Measurements from ENCODE around the gene ZNF665. TPM values are rescaled to one million over a fixed set of nuclear protein-coding genes. Genes with fewer than 3 reads are reported as not detected.
A peak's percentile ranks its signal among the peaks of the same experiment; 100 is the strongest.
"Not testable (repeated sequence)": the region's sequence is repeated elsewhere in the genome, so short reads cannot be mapped to it uniquely, and the experiment has no call there.

The ZNF665 gene
- total RNA-seq, 2 experiments from 2014 or later: 2.0 to 4.3 TPM

GRCh38 chr19:53132141-53132991, 60.8 kb downstream of the ZNF665 start, which contains the start of gene ZNF415:
TSS of gene ZNF415 (minus strand) at chr19:53132910. CDS start at chr19:53122676, 10,234 bp downstream.
- CTCF ChIA-PET: interaction anchor here (0.7 kb wide), 1 partner anchor 61 kb away, joined by 3 read pairs; no protein-coding TSS in a partner anchor
- no peak within 1 kb of the TSS for H3K27ac Mint-ChIP-seq
- H3K36me3 Mint-ChIP-seq (ENCODE audit: low read depth): peaks cover 19% of the 10 kb centered on the region

DNA sequence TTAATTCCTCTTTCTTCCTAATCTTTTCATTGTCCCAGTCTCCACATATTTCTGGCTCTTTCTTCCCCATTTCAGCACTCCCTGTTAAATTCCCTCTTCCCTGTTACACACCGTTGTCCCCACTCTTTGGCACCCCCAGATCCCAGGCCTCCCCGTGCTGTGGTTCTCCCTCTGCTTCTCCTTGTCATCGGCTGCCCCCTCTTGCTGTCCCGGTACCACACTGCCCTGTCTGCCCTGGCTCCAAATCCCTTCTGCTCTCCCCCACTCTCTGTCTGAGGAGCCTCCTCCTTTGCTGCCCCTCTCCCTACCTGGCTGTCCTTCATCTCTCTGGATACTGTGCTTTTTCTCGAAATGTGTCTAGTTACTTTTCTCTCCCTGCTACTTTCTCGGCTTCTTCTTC, 61.4 kb downstream of the ZNF665 start:
- Mint-ChIP-seq H3K27ac (no peak overlapping the region), H3K27me3 (peaks cover 4% of the 10 kb centered on the region), H3K4me1 (peaks cover 2% of the 10 kb centered on the region), H3K4me3 (no peak overlapping the region), H3K36me3 (ENCODE audit: low read depth) (peaks cover 16% of the 10 kb centered on the region), H3K9me3 (peaks cover 41% of the 10 kb centered on the region)
- ChIA-PET POLR2A (no interaction called here), CTCF (no interaction called here)
- no peak for DNase-seq

More at GRCh38 chr19:53132141-53132991, 60.8 kb downstream of the ZNF665 start, which contains the start of gene ZNF415:
- Mint-ChIP-seq H3K4me3 (no peak within 1 kb of the TSS), H3K27me3 (peaks cover 4% of the 10 kb centered on the region), H3K4me1 (peaks cover 2% of the 10 kb centered on the region), H3K9me3 (peaks cover 42% of the 10 kb centered on the region)
- POLR2A ChIA-PET: no interaction called here
- peak; percentile 18 for DNase-seq

DNA sequence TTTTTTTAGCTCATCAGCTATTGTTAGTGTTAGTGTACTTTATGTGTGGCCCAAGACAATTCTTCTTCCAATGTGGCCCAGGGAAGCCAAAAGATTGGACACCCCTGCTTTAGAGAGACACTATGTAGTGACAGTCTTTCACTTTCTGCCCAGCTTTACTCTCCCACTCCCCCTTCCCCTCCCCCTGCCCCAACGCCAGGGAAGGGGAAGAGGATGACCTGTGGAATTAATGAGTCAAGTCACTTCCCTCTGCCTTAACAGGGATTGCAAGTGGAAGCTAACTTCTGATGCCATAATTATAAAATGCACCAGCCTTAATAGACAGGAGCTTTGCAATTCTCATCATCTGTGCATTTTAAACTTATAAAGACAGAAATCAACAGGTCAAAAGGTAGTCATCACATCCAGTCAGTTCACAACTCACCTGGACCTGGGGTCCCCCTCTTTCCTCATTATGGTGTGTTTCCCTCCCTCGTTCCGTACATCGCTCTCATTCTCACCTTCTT, 62.0 kb downstream of the ZNF665 start:
- H3K4me3 Mint-ChIP-seq: no peak overlapping the region
- peaks cover 16% of the 10 kb centered on the region for H3K36me3 Mint-ChIP-seq (ENCODE audit: low read depth)
- CTCF ChIA-PET: interaction anchor here (0.6 kb wide), 2 partner anchors 24 to 71 kb away, joined by 3 read pairs; no protein-coding TSS in a partner anchor
- H3K27me3 Mint-ChIP-seq: peaks cover 4% of the 10 kb centered on the region
- H3K4me1 Mint-ChIP-seq: peaks cover 2% of the 10 kb centered on the region
- H3K9me3 Mint-ChIP-seq: peaks cover 38% of the 10 kb centered on the region
- POLR2A ChIA-PET: no interaction called here
- no peak for DNase-seq
- no peak overlapping the region for H3K27ac Mint-ChIP-seq

DNA sequence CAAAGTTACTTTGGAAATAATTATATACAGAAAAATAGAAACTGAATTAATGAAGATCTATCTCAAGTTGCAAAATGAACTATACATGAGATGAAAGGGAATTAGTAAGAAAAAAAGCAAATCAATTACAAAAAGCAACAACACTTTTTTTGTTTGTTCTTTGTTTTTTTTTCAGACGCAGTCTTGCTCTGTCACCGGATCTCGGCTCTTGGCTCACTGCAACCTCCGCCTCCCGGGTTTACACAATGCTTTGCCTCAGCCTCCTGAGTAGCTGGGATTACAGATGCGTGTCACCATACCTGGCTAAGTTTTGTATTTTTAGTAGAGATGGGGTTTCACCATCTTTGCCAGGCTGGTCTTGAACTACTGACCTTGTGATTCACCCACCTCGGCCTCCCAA, 62.7 kb downstream of the ZNF665 start:
- peaks cover 4% of the 10 kb centered on the region for H3K27me3 Mint-ChIP-seq
- POLR2A ChIA-PET: no interaction called here

DNA sequence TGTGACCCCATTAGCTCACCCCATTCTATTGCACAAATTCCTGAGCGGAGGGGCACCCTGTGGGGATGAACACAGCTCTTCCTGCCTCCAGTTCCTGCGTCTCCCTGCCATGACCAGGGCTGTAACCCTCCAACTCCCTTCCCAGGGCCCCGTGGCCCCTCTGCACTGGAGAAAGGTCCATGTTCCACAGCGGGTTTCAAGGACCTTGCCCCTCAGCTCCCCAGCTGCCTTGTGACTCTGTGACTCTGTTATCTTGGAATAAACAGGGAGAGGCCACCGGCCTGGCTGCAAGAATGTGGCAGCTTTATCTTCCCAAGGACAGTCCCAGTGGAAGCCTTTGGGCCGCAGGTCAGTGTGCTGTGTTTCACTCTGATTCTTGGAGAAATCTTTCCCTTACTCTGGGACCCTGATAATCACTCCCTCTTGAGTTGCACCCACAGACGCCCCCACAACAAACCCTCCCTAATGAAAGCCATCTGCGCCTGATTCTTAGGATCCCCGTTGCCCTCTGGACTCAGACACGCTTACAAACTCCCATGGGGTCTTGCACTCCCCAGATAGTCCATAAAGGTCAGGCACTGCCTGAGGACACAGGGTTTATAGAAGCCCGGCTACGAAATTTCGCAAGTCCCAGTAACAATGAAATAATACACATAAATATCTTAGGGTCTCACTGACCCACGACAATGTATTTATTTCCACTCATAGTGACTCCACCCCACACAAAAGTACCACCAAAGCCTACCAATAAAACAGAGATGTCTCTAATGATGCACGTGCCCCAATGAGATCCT, 66.2 kb downstream of the ZNF665 start:
- CTCF ChIA-PET, POLR2A ChIA-PET, DNase-seq, H3K4me1 Mint-ChIP-seq, H3K27ac Mint-ChIP-seq, H3K4me3 Mint-ChIP-seq, H3K27me3 Mint-ChIP-seq: not testable (repeated sequence)
- H3K9me3 Mint-ChIP-seq: peaks cover 34% of the 10 kb centered on the region
- H3K36me3 Mint-ChIP-seq (ENCODE audit: low read depth): peaks cover 16% of the 10 kb centered on the region

More for the DNA sequence above, 62.7 kb downstream of the ZNF665 start:
- CTCF ChIA-PET: interaction anchor here (0.6 kb wide), 1 partner anchor 71 kb away, joined by 3 read pairs; no protein-coding TSS in a partner anchor
- H3K9me3 Mint-ChIP-seq: peaks cover 36% of the 10 kb centered on the region
- no peak for DNase-seq
- H3K36me3 Mint-ChIP-seq (ENCODE audit: low read depth): peaks cover 16% of the 10 kb centered on the region
- peaks cover 2% of the 10 kb centered on the region for H3K4me1 Mint-ChIP-seq
- no peak overlapping the region for H3K4me3 Mint-ChIP-seq
- H3K27ac Mint-ChIP-seq: no peak overlapping the region

GRCh38 chr19:53123400-53123799, 69.8 kb downstream of the ZNF665 start:
- CTCF ChIA-PET: no interaction called here
- Mint-ChIP-seq H3K4me3 (no peak overlapping the region), H3K27me3 (no peaks in the 10 kb centered on the region), H3K9me3 (peaks cover 34% of the 10 kb centered on the region), H3K27ac (no peak overlapping the region), H3K36me3 (ENCODE audit: low read depth) (peaks cover 8% of the 10 kb centered on the region), H3K4me1 (no peaks in the 10 kb centered on the region)
- DNase-seq: no peak
- POLR2A ChIA-PET: no interaction called here

Other genes starting within 250 kb of the ZNF665 start
- gene ZNF816, start 230.5 kb downstream of the ZNF665 start, total RNA-seq: 10 to 100 TPM; 11.8 to 14.9 TPM
- gene ERVV-1, start 179.4 kb downstream of the ZNF665 start, total RNA-seq: not detected
- gene ERVV-2, start 148.6 kb downstream of the ZNF665 start, total RNA-seq: not detected
- 10 to 100 TPM; 37.5 to 38.1 TPM for gene ZNF160, start 89.9 kb downstream of the ZNF665 start, total RNA-seq
- gene ZNF415, start 60.4 kb downstream of the ZNF665 start, total RNA-seq: under 1 TPM; 0.13 to 0.33 TPM
- 1 to 10 TPM; 6.5 TPM for gene ZNF347, start 34.3 kb downstream of the ZNF665 start, total RNA-seq
- gene ZNF677, start 61.5 kb upstream of the ZNF665 start, total RNA-seq: 1 to 10 TPM; 4.7 to 6.1 TPM
- not detected for gene VN1R2, start 64.9 kb upstream of the ZNF665 start, total RNA-seq
- not detected for gene VN1R4, start 74.4 kb upstream of the ZNF665 start, total RNA-seq
- 1 to 10 TPM; 9.9 to 10.0 TPM for gene ZNF845, start 140.4 kb upstream of the ZNF665 start, total RNA-seq
- gene ZNF525, start 172.3 kb upstream of the ZNF665 start, total RNA-seq: 10 to 100 TPM; 15.9 to 16.1 TPM
- 10 to 100 TPM; 11.8 to 12.7 TPM for gene ZNF765, start 201.8 kb upstream of the ZNF665 start, total RNA-seq
- gene ZNF761, start 238.6 kb upstream of the ZNF665 start, total RNA-seq: 10 to 100 TPM; 11.9 to 12.9 TPM